Measurements from ENCODE around the gene MAP3K12. TPM values are rescaled to one million over a fixed set of nuclear protein-coding genes. Genes with fewer than 3 reads are reported as not detected.

The MAP3K12 gene
- total and polyA plus RNA-seq, 2 of the 4 experiments (the other 2 are of a cell fraction): 29.0 to 52.5 TPM

DNA sequence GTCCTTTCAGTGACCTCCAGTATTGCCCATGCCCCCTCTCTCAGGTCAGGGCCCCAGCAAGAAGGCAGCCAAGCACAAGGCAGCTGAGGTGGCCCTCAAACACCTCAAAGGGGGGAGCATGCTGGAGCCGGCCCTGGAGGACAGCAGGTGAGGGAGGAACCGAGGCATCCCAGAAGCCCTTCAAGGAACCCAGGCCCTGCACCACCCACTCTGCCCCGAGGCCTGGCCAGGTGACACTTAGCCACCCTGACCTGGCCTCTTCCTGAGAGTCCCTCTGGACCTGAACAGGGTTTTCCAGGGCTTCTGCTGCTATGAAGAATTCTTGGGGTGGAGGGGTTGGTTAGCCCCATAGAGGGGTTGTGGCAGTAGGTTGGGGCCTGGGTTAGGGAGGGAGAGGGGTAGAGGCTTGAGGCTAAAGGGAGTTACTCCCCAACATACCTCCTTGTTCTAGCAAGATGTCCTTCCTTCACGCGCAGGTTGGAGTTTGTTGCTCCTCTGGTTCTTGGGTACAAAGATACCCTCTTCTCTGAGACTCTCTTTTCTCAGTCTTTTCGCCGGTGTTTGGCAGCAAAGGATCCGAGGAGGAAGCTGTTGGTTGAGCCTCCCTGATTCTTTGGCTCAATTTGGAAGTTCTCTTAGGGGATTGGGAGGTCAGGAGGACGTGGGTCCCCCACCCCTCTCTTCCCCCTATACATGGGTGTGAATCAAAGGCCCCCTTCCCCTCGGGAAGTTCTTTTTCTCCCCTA is 3.9 kb upstream of the MAP3K12 start (continued):
- no peak for TF ChIP-seq BHLHE40 (IDR thresholded peaks at IDR 0.05; ENCODE audit: low read depth, low read length)

- WGBS, 2 experiments (ENCODE audit: extremely low coverage in 2 of 2, insufficient read length in 1 of 2): no CpG with 5 or more reads among the region's 9 CpGs
- Histone ChIP-seq H3K4me3 (ENCODE audit: insufficient read depth, low read depth, low read length) (no peak overlapping the region), H3K27ac (ENCODE audit: insufficient read depth, low read length) (peak overlapping the region; percentile 96; the same call in 1 of the 2 replicates), H2AFZ (replicated peaks; ENCODE audit: low read length, poor library complexity) (no peak overlapping the region), H3K9me1 (ENCODE audit: insufficient read depth, low read length) (peaks cover 23% of the 10 kb centered on the region), H3K4me2 (ENCODE audit: low read depth, low read length) (peak overlapping the region; percentile 90; the same call in 1 of the 2 replicates), H3K4me1 (ENCODE audit: control insufficient read depth, insufficient read depth, low read length) (peaks cover 10% of the 10 kb centered on the region), H4K91ac (ENCODE audit: insufficient read depth, low read depth, low read length) (peak overlapping the region; percentile 98; the same call in 1 of the 2 replicates), H2BK5ac (ENCODE audit: low read depth, low read length, poor library complexity, severe bottlenecking) (no peak overlapping the region), H2AK9ac (replicated peaks; ENCODE audit: low read depth, low read length, poor library complexity) (peak overlapping the region; percentile 92), H3K14ac (replicated peaks; ENCODE audit: low read depth, low read length) (0 out of 2 replicates have a peak overlapping the region, but pooled peaks have one; percentile 93), H2AK5ac (ENCODE audit: low read depth, low read length) (0 out of 2 replicates have a peak overlapping the region, but pooled peaks have one; percentile 93), H3K36me3 (ENCODE audit: control insufficient read depth, insufficient read depth, low read length) (peaks cover 29% of the 10 kb centered on the region), H3K4ac (ENCODE audit: low read depth, low read length) (peak overlapping the region; percentile 98), H3K18ac (ENCODE audit: low read depth, low read length) (no peak overlapping the region), H4K20me1 (ENCODE audit: insufficient read depth, low read length) (peaks cover 3% of the 10 kb centered on the region), H4K5ac (ENCODE audit: low read depth, low read length) (no peak overlapping the region; the same call in 1 of the 2 replicates), H4K8ac (ENCODE audit: low read depth in 2 of 2, low read length in 2 of 2) (peak overlapping the region; percentile 97 to 100; a peak in 2 of 4 replicates), H3K27me3 (ENCODE audit: control insufficient read depth, insufficient read depth, low read length) (no peaks in the 10 kb centered on the region), H2BK20ac (ENCODE audit: low read depth, low read length) (no peak overlapping the region), H3K9ac (ENCODE audit: low read depth, low read length) (peak overlapping the region; percentile 89), H3K79me1 (ENCODE audit: low read depth in 1 of 2, low read length in 2 of 2) (peaks cover 22 to 68% of the 10 kb centered on the region in 2 experiments; a peak in 3 of 4 replicates), H3K56ac (ENCODE audit: extremely low read depth, insufficient read depth, low read length) (no peak overlapping the region), H3K9me3 (ENCODE audit: control insufficient read depth, insufficient read depth, low read length) (no peaks in the 10 kb centered on the region), H2BK120ac (ENCODE audit: low read depth, low read length) (no peak overlapping the region), H2BK15ac (ENCODE audit: low read depth, low read length) (0 out of 3 replicates have a peak overlapping the region, but pooled peaks have one; percentile 17), H3K23ac (ENCODE audit: low read depth, low read length) (peak overlapping the region; percentile 70; the same call in 1 of the 2 replicates)
- DNase-seq (no peak), ATAC-seq (ENCODE audit: low read depth) (no peak)
- dilution Hi-C loops (cut with HindIII; ENCODE audit: low sequenced_read_pairs, unreplicated experiment): no loop called here
- BruUV-seq (replicated peaks): no TSS peak
- intact Hi-C loops (cut with micrococcal nuclease): loop anchor here (5.0 kb wide), 1 partner anchor 50 kb away; the partner anchor contains the start of gene PCBP2
- POLR2A ChIA-PET (ENCODE audit: unreplicated experiment): no interaction called here
- CTCF ChIA-PET: no interaction called here
- in situ Hi-C loops (cut with MboI; ENCODE audit: low sequenced_read_pairs): loop anchor here (10.0 kb wide), 1 partner anchor 178 kb away; the partner anchor contains the start of gene AAAS
- TF ChIP-seq CHD1 (IDR thresholded peaks at IDR 0.05; ENCODE audit: low read depth, low read length) (no peak), POLR2A (IDR thresholded peaks at IDR 0.05; ENCODE audit: low read depth, low read length) (no peak), ELK1 (IDR thresholded peaks at IDR 0.05; ENCODE audit: borderline replicate concordance, low read depth, low read length) (no peak), BHLHE40 (IDR thresholded peaks at IDR 0.05; ENCODE audit: low read depth, low read length) (no peak), SMC3 (IDR thresholded peaks at IDR 0.05; ENCODE audit: low read depth, low read length) (no peak), MXI1 (IDR thresholded peaks at IDR 0.05; ENCODE audit: borderline replicate concordance, low read depth, low read length) (no peak), MAZ (IDR thresholded peaks at IDR 0.05; ENCODE audit: borderline replicate concordance, low read depth, low read length) (no peak), CEBPB (IDR thresholded peaks at IDR 0.05; ENCODE audit: low read depth, low read length) (no peak), CTCF (conservative IDR thresholded peaks at IDR 0.05; ENCODE audit: low read depth, low read length) (no peak), NFE2L2 (IDR thresholded peaks at IDR 0.05; ENCODE audit: low read depth, low read length) (no peak), RFX5 (IDR thresholded peaks at IDR 0.05; ENCODE audit: low read depth, low read length) (no peak), FOS (IDR thresholded peaks at IDR 0.05; ENCODE audit: low read depth, low read length) (no peak), MAFK (IDR thresholded peaks at IDR 0.05; ENCODE audit: low read depth, low read length) (no peak)
Measured at GRCh38 chr12:53502331-53502730, 3.1 kb upstream of the MAP3K12 start.

Data from IMR-90 (cell line).